HG03108 (cell line): ENCODE results near the gene PLCG2.

Source experiments
- ATAC-seq: cut with Tn5 transposase; IDR thresholded peaks from one replicate; pipeline ENCODE4 v1.9.1; 2021; ENCODE audit warnings: moderate library complexity; ENCODE audit not compliant: unreplicated experiment

The PLCG2 gene

GRCh38 chr16:81838794-81839193, 59.7 kb downstream of the PLCG2 start:
- peak; percentile 45 for ATAC-seq

GRCh38 chr16:81841722-81842121, 62.6 kb downstream of the PLCG2 start:
- peak; percentile 42 for ATAC-seq

- ATAC-seq, result no peak
These were observed 63.6 kb downstream of the PLCG2 start for GRCh38 chr16:81842564-81843242.

- ATAC-seq, result no peak
These were observed 64.1 kb downstream of the PLCG2 start for GRCh38 chr16:81843243-81843582.

GRCh38 chr16:81843683-81844082, 64.6 kb downstream of the PLCG2 start:
- no peak for ATAC-seq

- no peak for ATAC-seq
These were observed 67.0 kb downstream of the PLCG2 start for GRCh38 chr16:81846105-81846504.

- ATAC-seq, result no peak
These were observed 69.3 kb downstream of the PLCG2 start for GRCh38 chr16:81848306-81848853.

- ATAC-seq, result no peak
These were observed 71.3 kb downstream of the PLCG2 start for GRCh38 chr16:81850197-81850944.

- no peak for ATAC-seq
These were observed 73.3 kb downstream of the PLCG2 start for GRCh38 chr16:81852347-81852746.

- no peak for ATAC-seq
These were observed 76.6 kb downstream of the PLCG2 start for GRCh38 chr16:81855552-81856153.

GRCh38 chr16:81860287-81861266, 81.5 kb downstream of the PLCG2 start:
- ATAC-seq, result no peak

GRCh38 chr16:81861503-81861902, 82.4 kb downstream of the PLCG2 start:
- ATAC-seq, result no peak

GRCh38 chr16:81861915-81862314, 82.8 kb downstream of the PLCG2 start:
- no peak for ATAC-seq

- peak; percentile 51 for ATAC-seq
These were observed 84.7 kb downstream of the PLCG2 start for GRCh38 chr16:81863630-81864352.

- no peak for ATAC-seq
These were observed 85.7 kb downstream of the PLCG2 start for GRCh38 chr16:81864646-81865382.

- ATAC-seq, result peak; percentile 40
These were observed 87.8 kb downstream of the PLCG2 start for GRCh38 chr16:81866820-81867440.

- ATAC-seq, result no peak
These were observed 89.1 kb downstream of the PLCG2 start for GRCh38 chr16:81868057-81868748.

GRCh38 chr16:81869326-81869725, 90.2 kb downstream of the PLCG2 start:
- no peak for ATAC-seq
